Measurements from ENCODE around the gene KCNQ1. TPM values are rescaled to one million over a fixed set of nuclear protein-coding genes. Genes with fewer than 3 reads are reported as not detected.

The KCNQ1 gene
- total RNA-seq, 1 experiment from 2014 or later, result 10.7 TPM

- ChIA-PET POLR2A (no interaction called here), CTCF (no interaction called here), RAD21 (ENCODE audit: low non-redundant PET in 1 of 2, low total read pairs in 2 of 2, uncharacterized antibody in 2 of 2, unreplicated experiment in 2 of 2) (no interaction called here)
- H2AFZ ChIP-seq (ENCODE audit: low read depth, low read length, poor library complexity, severe bottlenecking), result no peak overlapping the region
- intact Hi-C loops (cut with micrococcal nuclease), result no loop called here
- H3K79me2 ChIP-seq (ENCODE audit: insufficient read depth, low read length), result no peaks in the 10 kb centered on the region
- DNase-seq (ENCODE audit: low read depth, low spot score), result no peak
- no peak overlapping the region for H3K27ac ChIP-seq (ENCODE audit: low read depth, low read length)
- no peaks in the 10 kb centered on the region for H3K36me3 ChIP-seq (ENCODE audit: control insufficient read depth in 1 of 2, insufficient read depth in 2 of 2, low read length in 2 of 2)
- BruUV-seq (replicated peaks), result no TSS peak
- no peaks in the 10 kb centered on the region; the same call in 1 of the 2 replicates for H3K27me3 ChIP-seq (ENCODE audit: insufficient read depth, low read length)
- no peak overlapping the region for H3K9ac ChIP-seq (ENCODE audit: low read length)
- H3K4me1 ChIP-seq (ENCODE audit: control insufficient read depth in 1 of 2, insufficient read depth in 2 of 2, low read length in 2 of 2), result peaks cover 0 to 5% of the 10 kb centered on the region in 2 experiments; a peak in 1 of 4 replicates
- no peak for ATAC-seq
- H3K4me3 ChIP-seq (replicated peaks in 1 of 2; ENCODE audit: low read depth in 1 of 2, low read length in 2 of 2), result no peak overlapping the region
- no peaks in the 10 kb centered on the region for H3K9me3 ChIP-seq (ENCODE audit: control insufficient read depth in 1 of 2, insufficient read depth in 1 of 2, low read depth in 1 of 2, low read length in 2 of 2)
- H3K4me2 ChIP-seq (ENCODE audit: low read length), result no peak overlapping the region
- no peak for TF ChIP-seq EZH2phosphoT487 (IDR thresholded peaks at IDR 0.05; ENCODE audit: borderline replicate concordance)
- no peaks in the 10 kb centered on the region; the same call in 1 of the 2 replicates for H3K9me2 ChIP-seq (ENCODE audit: insufficient read depth)
- H4K20me1 ChIP-seq (ENCODE audit: insufficient read depth), result no peaks in the 10 kb centered on the region
These were observed 345.7 kb downstream of the KCNQ1 start for GRCh38 chr11:2790568-2790921.

GRCh38 chr11:2791139-2791520 lies 346.3 kb downstream of the KCNQ1 start:
- no peak overlapping the region for H3K9ac ChIP-seq (ENCODE audit: low read length)
- no peak overlapping the region for H3K27ac ChIP-seq (ENCODE audit: low read depth, low read length)
- no peaks in the 10 kb centered on the region for H3K79me2 ChIP-seq (ENCODE audit: insufficient read depth, low read length)
- H4K20me1 ChIP-seq (ENCODE audit: insufficient read depth), result no peaks in the 10 kb centered on the region
- no TSS peak for BruUV-seq (replicated peaks)
- no peaks in the 10 kb centered on the region for H3K9me3 ChIP-seq (ENCODE audit: control insufficient read depth in 1 of 2, insufficient read depth in 1 of 2, low read depth in 1 of 2, low read length in 2 of 2)
- TF ChIP-seq SRF (IDR thresholded peaks at IDR 0.05; ENCODE audit: low read depth) (no peak), POLR2AphosphoS5 (IDR thresholded peaks at IDR 0.05; ENCODE audit: low read depth, low read length) (no peak), JUND (IDR thresholded peaks at IDR 0.05) (no peak), MAX (IDR thresholded peaks at IDR 0.05) (no peak), SIN3A (IDR thresholded peaks at IDR 0.05; ENCODE audit: low read depth) (no peak), EZH2 (IDR thresholded peaks at IDR 0.05) (no peak), FOSL1 (IDR thresholded peaks at IDR 0.05; ENCODE audit: low read depth) (no peak)
- no peaks in the 10 kb centered on the region; the same call in 1 of the 2 replicates for H3K27me3 ChIP-seq (ENCODE audit: insufficient read depth, low read length)
- no peak overlapping the region for H3K4me2 ChIP-seq (ENCODE audit: low read length)
- ChIA-PET POLR2A (no interaction called here), CTCF (no interaction called here), RAD21 (ENCODE audit: low non-redundant PET in 1 of 2, low total read pairs in 2 of 2, uncharacterized antibody in 2 of 2, unreplicated experiment in 2 of 2) (no interaction called here)
- H3K4me1 ChIP-seq (ENCODE audit: control insufficient read depth in 1 of 2, insufficient read depth in 2 of 2, low read length in 2 of 2), result peaks cover 0 to 5% of the 10 kb centered on the region in 2 experiments; a peak in 1 of 4 replicates
- no peaks in the 10 kb centered on the region for H3K36me3 ChIP-seq (ENCODE audit: control insufficient read depth in 1 of 2, insufficient read depth in 2 of 2, low read length in 2 of 2)
- H2AFZ ChIP-seq (ENCODE audit: low read depth, low read length, poor library complexity, severe bottlenecking), result no peak overlapping the region
- H3K9me2 ChIP-seq (ENCODE audit: insufficient read depth), result no peaks in the 10 kb centered on the region; the same call in 1 of the 2 replicates
- H3K4me3 ChIP-seq (replicated peaks in 1 of 2; ENCODE audit: low read depth in 1 of 2, low read length in 2 of 2), result no peak overlapping the region
- DNase-seq (ENCODE audit: low read depth, low spot score) (no peak), ATAC-seq (no peak)
- intact Hi-C loops (cut with micrococcal nuclease), result no loop called here
